ENCODE measurements around the gene USP44.

GRCh38 chr12:95511977-95512376 lies 39.3 kb downstream of the USP44 start:
- TF ChIP-seq CTCF (IDR thresholded peaks at IDR 0.05) (no peak), POLR2AphosphoS5 (IDR thresholded peaks at IDR 0.05) (no peak)
